Panc1 (cell line): ENCODE data around the gene COP1. TPM values are rescaled to one million over a fixed set of nuclear protein-coding genes. Genes with fewer than 3 reads are reported as not detected.

Experiments used
- ATAC-seq: fragments of 200-7000 bp; cut with Tn5 transposase; 2 replicates; pipeline ENCODE4 v1.9.1; 2020; ENCODE audit warnings: mild to moderate bottlenecking, moderate library complexity
- BruUV-seq: library from RNA; stranded (reverse); fragments of 400-500 nt; replicated peaks from 2 replicates; lab custom pipeline; 2021; lab: Mats Ljungman, UMichigan
- CTCF ChIA-PET: fragments of 300-600 bp; sonication (Branson Sonifier 250); formaldehyde crosslinking; loops from one replicate; lab custom pipeline; 2022; ENCODE audit warnings: antibody characterized with exemption; lab: Charles Lee
- POLR2A ChIA-PET: fragments of 300-600 bp; sonication (Branson Sonifier 250); formaldehyde crosslinking; loops from one replicate; lab custom pipeline; 2022; ENCODE audit warnings: antibody characterized with exemption; lab: Charles Lee
- DNase-seq: peaks from one replicate; pipeline ENCODE4 v3.0.0-alpha.2; 2010; ENCODE audit warnings: low read depth, low spot score
- H3K27ac ChIP-seq: 2 replicates; pipeline ENCODE4 v1.5.1; 2011; ENCODE audit warnings: mild to moderate bottlenecking, low read length, inconsistent platforms
- H3K27me3 ChIP-seq: fragments of 200-500 bp; sonication (Bioruptor generic); 2 replicates; pipeline ENCODE4 v1.6.0; 2014; ENCODE audit warnings: low read length, inconsistent platforms; ENCODE audit not compliant: control insufficient read depth, insufficient read depth
- H3K36me3 ChIP-seq: fragments of 200-500 bp; sonication (Bioruptor generic); 2 replicates; pipeline ENCODE4 v1.5.1; 2014; ENCODE audit warnings: inconsistent platforms, mild to moderate bottlenecking, low read length, moderate library complexity; ENCODE audit not compliant: control insufficient read depth, insufficient read depth
- H3K4me1 ChIP-seq: 2 replicates; pipeline ENCODE4 v1.5.1; 2011; ENCODE audit warnings: inconsistent platforms, mild to moderate bottlenecking, low read length, moderate library complexity; ENCODE audit not compliant: control insufficient read depth, insufficient read depth
- H3K4me3 ChIP-seq, 2 experiments: 2 replicates each; pipeline ENCODE4 v1.5.1; 2011 to 2012; ENCODE audit warnings: low read depth in 2 of 2, low read length in 2 of 2, mild to moderate bottlenecking in 2 of 2, inconsistent platforms in 1 of 2, moderate library complexity in 1 of 2
- H3K9me3 ChIP-seq: fragments of 200-500 bp; sonication (Bioruptor generic); 2 replicates; pipeline ENCODE4 v1.5.1; 2014; ENCODE audit warnings: low read depth, mild to moderate bottlenecking, inconsistent platforms, low read length, moderate library complexity; ENCODE audit not compliant: control insufficient read depth, insufficient read depth
- CTCF ChIP-seq: fragments of 450-650 bp; IDR thresholded peaks from 2 replicates; pipeline ENCODE4 v1.5.1; 2017; ENCODE audit warnings: mild to moderate bottlenecking
- POLR2AphosphoS5 ChIP-seq: IDR thresholded peaks from 2 replicates; pipeline ENCODE4 v1.6.1; 2012; ENCODE audit warnings: mild to moderate bottlenecking, low read depth, low read length, moderate library complexity
- REST ChIP-seq, 2 experiments: IDR thresholded peaks; 2 replicates each; pipeline ENCODE4 v1.6.1; 2011 to 2012; ENCODE audit warnings: low read depth in 2 of 2, control low read depth in 1 of 2, low read length in 1 of 2, mild to moderate bottlenecking in 1 of 2, moderate library complexity in 1 of 2; ENCODE audit not compliant: insufficient read depth in 1 of 2
- SIN3A ChIP-seq: IDR thresholded peaks from 2 replicates; pipeline ENCODE4 v1.6.1; 2012; ENCODE audit warnings: low read depth, mild to moderate bottlenecking, low read length, moderate library complexity, borderline replicate concordance; ENCODE audit not compliant: insufficient read depth
- TCF7L2 ChIP-seq: IDR thresholded peaks from 2 replicates; pipeline ENCODE4 v1.6.1; 2011; ENCODE audit warnings: mild to moderate bottlenecking, low read depth, low read length, inconsistent platforms
- in situ Hi-C: cut with HindIII; loops from 2 replicates; pipeline ENCODE4 v1.10.0; 2016; ENCODE audit warnings: low sequenced_read_pairs, low pct_unique_long_range_greater_than_20kb
- intact Hi-C: fragments of 100-400 bp; cut with micrococcal nuclease; formaldehyde crosslinking; loops from one replicate; pipeline ENCODE4 v1.10.0; 2022; ENCODE audit not compliant: unreplicated experiment
- total RNA-seq: library from RNA; stranded (reverse); gene quantifications from one replicate; pipeline ENCODE4 v1.2.1, GENCODE V29; 2021; ENCODE audit not compliant: unreplicated experiment

COP1 gene
- total RNA-seq, 1 experiment from 2014 or later, result 36.5 TPM

GRCh38 chr1:176174108-176174507, 33.0 kb downstream of the COP1 start:
- ATAC-seq, result no peak
- no peak overlapping the region for H3K4me3 ChIP-seq
- TF ChIP-seq TCF7L2 (no peak), POLR2AphosphoS5 (no peak), REST (IDR thresholded peaks at IDR 0.05; ENCODE audit: insufficient read depth in 1 of 2, low read depth in 2 of 2, low read length in 1 of 2) (no peak), SIN3A (no peak), CTCF (no peak)
- no peaks in the 10 kb centered on the region for H3K27me3 ChIP-seq
- POLR2A ChIA-PET, result no interaction called here
- intact Hi-C loops (no loop called here), in situ Hi-C loops (no loop called here)
- DNase-seq, result no peak
- no peaks in the 10 kb centered on the region for H3K4me1 ChIP-seq
- no TSS peak for BruUV-seq
- no peak overlapping the region for H3K27ac ChIP-seq
- CTCF ChIA-PET, result no interaction called here
- no peaks in the 10 kb centered on the region for H3K9me3 ChIP-seq
- 0 out of 2 replicates have a peak, but pooled peaks cover 2% of the 10 kb centered on the region for H3K36me3 ChIP-seq

GRCh38 chr1:176172215-176172614, 34.9 kb downstream of the COP1 start:
- Histone ChIP-seq H3K4me3 (no peak overlapping the region), H3K27me3 (no peaks in the 10 kb centered on the region), H3K4me1 (no peaks in the 10 kb centered on the region), H3K36me3 (no peaks in the 10 kb centered on the region), H3K27ac (no peak overlapping the region), H3K9me3 (no peaks in the 10 kb centered on the region)
- ATAC-seq (no peak), DNase-seq (no peak)
- ChIA-PET POLR2A (no interaction called here), CTCF (no interaction called here)
- intact Hi-C loops, result no loop called here
- TF ChIP-seq REST (IDR thresholded peaks at IDR 0.05; ENCODE audit: insufficient read depth in 1 of 2, low read depth in 2 of 2, low read length in 1 of 2), result no peak
- no peak for TF ChIP-seq CTCF
- no peak for TF ChIP-seq SIN3A
- TF ChIP-seq POLR2AphosphoS5, result no peak
- TF ChIP-seq TCF7L2, result no peak
- no TSS peak for BruUV-seq
- in situ Hi-C loops, result no loop called here
